NB4 (cell line): ENCODE results near the gene P3R3URF.

Source experiments
- DNase-seq: peaks from one replicate; pipeline ENCODE4 v3.0.0; 2010; ENCODE audit warnings: low read depth
- H3K4me3 ChIP-seq: one replicate; pipeline ENCODE4 v1.5.1; 2011; ENCODE audit warnings: mild to moderate bottlenecking, low read depth, low read length, moderate library complexity
- MYC ChIP-seq: IDR thresholded peaks from 2 replicates; pipeline ENCODE4 v1.6.1; 2011; ENCODE audit warnings: low read depth, low read length
- POLR2A ChIP-seq: IDR thresholded peaks from 2 replicates; pipeline ENCODE4 v1.6.1; 2011; ENCODE audit warnings: mild to moderate bottlenecking; ENCODE audit not compliant: insufficient read length; ENCODE audit errors: extremely low read depth
- TF ChIP-seq, protein P1 (sequence below): IDR thresholded peaks from 2 replicates; pipeline ENCODE4 v1.6.1; 2011; ENCODE audit warnings: low read depth, low read length
- TF ChIP-seq, protein P2 (sequence below): IDR thresholded peaks from one replicate; pipeline ENCODE4 v1.5.1; 2012; ENCODE audit warnings: low read depth, low read length

Gene P3R3URF

DNA sequence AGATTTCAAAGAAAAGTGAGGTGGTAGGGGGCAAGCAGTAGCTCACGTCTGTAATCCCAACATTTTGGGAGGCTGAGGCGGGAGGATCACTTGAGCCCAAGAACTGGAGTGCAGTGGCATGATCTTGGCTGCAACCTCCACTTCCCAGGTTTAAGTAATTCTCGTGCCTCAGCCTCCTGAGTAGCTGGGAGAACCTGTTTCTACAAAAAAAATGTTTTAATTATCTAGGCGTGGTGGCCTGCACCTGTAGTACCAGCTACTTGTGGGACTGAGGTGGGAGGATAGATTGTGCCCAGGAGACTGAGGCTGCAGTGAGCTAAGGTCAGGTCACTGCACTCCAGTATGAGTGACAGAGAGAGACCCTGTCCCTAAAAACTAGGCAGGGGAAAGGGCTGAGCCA, 4.0 kb downstream of the P3R3URF start:
- TF ChIP-seq, protein P1, sequence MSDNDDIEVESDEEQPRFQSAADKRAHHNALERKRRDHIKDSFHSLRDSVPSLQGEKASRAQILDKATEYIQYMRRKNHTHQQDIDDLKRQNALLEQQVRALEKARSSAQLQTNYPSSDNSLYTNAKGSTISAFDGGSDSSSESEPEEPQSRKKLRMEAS = no peak
- TF ChIP-seq POLR2A (no peak), MYC (no peak)
- TF ChIP-seq, protein P2, sequence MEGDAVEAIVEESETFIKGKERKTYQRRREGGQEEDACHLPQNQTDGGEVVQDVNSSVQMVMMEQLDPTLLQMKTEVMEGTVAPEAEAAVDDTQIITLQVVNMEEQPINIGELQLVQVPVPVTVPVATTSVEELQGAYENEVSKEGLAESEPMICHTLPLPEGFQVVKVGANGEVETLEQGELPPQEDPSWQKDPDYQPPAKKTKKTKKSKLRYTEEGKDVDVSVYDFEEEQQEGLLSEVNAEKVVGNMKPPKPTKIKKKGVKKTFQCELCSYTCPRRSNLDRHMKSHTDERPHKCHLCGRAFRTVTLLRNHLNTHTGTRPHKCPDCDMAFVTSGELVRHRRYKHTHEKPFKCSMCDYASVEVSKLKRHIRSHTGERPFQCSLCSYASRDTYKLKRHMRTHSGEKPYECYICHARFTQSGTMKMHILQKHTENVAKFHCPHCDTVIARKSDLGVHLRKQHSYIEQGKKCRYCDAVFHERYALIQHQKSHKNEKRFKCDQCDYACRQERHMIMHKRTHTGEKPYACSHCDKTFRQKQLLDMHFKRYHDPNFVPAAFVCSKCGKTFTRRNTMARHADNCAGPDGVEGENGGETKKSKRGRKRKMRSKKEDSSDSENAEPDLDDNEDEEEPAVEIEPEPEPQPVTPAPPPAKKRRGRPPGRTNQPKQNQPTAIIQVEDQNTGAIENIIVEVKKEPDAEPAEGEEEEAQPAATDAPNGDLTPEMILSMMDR = no peak
- DNase-seq = no peak
- no peak overlapping the region for H3K4me3 ChIP-seq

DNA sequence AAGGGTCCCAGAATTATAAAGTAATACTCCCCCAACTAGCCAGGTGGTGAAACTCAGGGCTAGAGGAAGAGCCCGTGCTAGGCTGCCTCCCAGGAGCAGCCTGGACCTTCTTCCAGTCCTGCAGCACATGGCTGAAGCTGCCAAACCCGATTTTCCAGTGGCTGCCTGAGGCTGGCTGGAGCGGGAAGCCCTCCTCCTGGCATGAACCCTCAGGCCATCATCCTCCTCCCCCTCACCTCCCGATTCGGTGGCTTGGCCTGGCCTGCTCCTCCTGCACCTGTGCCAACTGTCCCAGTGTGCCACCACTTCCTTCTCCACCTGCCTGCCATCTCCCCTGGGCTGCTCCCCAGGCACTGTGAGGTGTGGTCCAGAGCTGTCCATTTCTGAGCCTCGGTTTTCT, 4.4 kb downstream of the P3R3URF start:
- TF ChIP-seq POLR2A (no peak), MYC (no peak)
- TF ChIP-seq, protein P1 = no peak
- TF ChIP-seq, protein P2 = no peak
- DNase-seq = no peak
- H3K4me3 ChIP-seq = no peak overlapping the region

DNA sequence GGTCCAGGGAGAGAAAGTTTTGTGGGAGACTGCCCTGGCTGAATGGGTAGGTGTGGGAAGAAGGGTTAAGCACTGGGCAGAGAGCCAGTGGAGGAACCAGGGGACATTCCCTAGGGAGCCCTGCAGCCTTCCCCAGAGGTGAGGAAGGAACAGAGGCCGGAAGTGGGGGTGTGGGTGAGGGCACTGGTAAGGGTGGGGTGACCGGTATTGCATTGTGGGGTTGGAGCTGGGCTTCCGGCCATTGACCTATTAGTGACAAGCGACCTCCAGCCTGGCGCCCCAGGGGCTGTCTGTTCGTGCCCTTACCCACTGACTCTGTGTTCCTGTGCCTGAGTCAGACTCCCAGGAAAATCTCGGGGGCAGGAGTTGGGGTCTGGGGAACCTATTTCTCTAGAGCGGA, 4.9 kb downstream of the P3R3URF start:
- peak; percentile 79 for DNase-seq
- TF ChIP-seq, protein P2 = no peak
- TF ChIP-seq POLR2A (no peak), MYC (no peak)
- TF ChIP-seq, protein P1 = no peak
- H3K4me3 ChIP-seq = no peak overlapping the region

DNA sequence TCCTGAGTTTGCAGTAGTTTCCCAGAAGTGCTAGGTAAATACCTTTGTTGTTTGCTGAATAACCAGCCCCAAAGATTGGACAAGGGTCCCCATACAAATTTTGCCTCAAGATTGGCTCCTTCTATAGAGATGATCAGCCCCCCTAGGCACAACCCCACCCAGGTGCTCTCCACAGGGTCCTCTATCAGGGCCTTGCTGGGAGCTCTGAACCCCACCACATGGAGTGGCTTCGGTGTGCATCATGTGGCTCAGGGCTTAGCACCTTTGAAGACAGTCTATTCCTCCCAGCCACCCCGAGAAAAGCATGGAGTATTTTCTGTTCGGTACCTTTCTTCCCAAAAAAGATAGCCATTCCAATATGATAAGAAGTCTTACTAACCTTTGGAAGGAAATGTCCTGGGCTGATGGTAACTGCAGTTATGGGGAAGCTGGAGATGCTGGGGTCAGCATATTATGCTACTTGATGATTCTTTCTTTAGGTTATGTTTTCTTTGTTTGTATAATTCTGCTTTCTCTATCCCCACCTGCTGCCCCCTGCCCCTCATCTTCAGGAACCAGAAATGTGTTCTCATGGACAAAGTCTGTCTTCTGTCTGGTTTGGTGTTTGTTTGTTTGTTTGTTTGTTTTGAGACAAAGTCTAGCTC, 6.4 kb downstream of the P3R3URF start:
- no peak for DNase-seq
- TF ChIP-seq, protein P1 = no peak
- TF ChIP-seq, protein P2 = no peak
- TF ChIP-seq MYC (no peak), POLR2A (no peak)
- H3K4me3 ChIP-seq = no peak overlapping the region

DNA sequence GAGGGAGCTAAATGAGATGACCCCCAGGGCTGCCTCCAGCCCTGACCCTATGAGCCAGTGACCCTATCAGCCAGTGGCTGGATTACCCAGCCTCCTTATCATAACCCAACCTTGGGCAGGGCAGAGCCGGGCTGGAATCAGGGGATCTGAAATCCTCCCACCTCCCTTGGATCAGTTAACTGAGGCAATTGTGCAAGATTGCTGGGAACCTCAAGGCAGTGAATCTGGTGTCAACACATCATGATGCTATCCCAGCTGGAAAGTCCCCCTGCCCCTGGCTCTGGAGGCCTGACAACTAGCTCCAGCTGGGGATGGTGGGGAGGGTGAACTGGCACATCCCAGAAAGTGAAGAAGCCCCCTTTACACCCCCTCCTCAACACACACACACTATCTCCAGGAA, 7.8 kb downstream of the P3R3URF start:
- H3K4me3 ChIP-seq = no peak overlapping the region
- no peak for TF ChIP-seq MYC
- TF ChIP-seq POLR2A = no peak
- TF ChIP-seq, protein P2 = no peak
- TF ChIP-seq, protein P1 = no peak
- no peak for DNase-seq
